GM12801 (cell line): ENCODE measurements around the gene EML1.

Experiments used
- CTCF ChIP-seq: IDR thresholded peaks from one replicate; pipeline ENCODE4 v1.5.1; 2011; ENCODE audit warnings: control low read depth; ENCODE audit not compliant: insufficient read length; ENCODE audit errors: extremely low read depth

Gene EML1

GRCh38 chr14:99955826-99956455 lies 162.7 kb downstream of the EML1 start:
- no peak for TF ChIP-seq CTCF

- no peak for TF ChIP-seq CTCF
Observed at GRCh38 chr14:99958380-99958779, 165.2 kb downstream of the EML1 start.

- no peak for TF ChIP-seq CTCF
Observed at GRCh38 chr14:99961826-99962518, 168.8 kb downstream of the EML1 start.

GRCh38 chr14:99964979-99965378 lies 171.8 kb downstream of the EML1 start:
- no peak for TF ChIP-seq CTCF

GRCh38 chr14:99966037-99966835 lies 173.0 kb downstream of the EML1 start:
- TF ChIP-seq CTCF: no peak

GRCh38 chr14:99966912-99967311 lies 173.7 kb downstream of the EML1 start:
- no peak for TF ChIP-seq CTCF

DNA sequence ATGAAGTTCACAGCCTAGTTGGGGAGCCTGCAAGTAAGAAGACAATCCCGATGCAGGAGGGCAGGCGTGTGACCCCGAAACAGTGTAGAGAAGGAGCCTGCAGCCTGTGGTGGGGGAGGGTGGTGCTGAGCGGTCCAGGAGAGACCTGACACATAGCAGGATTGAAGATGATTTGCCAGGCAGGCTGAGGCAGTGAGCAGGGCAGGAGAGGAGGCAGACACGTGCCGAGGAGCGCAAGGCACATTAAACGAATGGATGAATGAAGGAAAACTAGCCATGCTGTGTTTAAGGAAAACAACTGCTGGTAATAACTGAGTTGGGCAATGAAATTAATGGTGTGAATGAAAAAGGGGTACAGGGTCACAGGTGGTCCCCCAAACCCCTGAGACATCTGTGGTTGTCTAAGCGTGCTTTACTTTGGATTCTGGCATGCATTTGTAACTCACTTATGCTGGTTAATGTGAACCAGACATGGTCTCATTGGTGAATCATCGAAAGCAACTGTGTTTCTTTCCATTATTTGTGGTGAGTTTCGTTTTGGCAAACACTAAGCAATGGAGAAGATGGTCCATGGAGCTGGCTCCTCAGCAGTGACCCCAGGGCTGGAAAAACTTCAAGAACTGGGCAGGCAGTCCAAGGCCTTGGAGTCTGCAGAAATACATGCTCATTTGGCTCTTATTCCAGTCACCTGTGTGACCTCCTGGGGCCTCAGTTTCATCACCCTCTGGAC lies 175.1 kb downstream of the EML1 start:
- no peak for TF ChIP-seq CTCF
